T-helper 2 cell treated with Interferon-gamma antibody and Interleukin-4, amounts not matched to agents 100 ng/mL and 5 ng/mL, for 36 hours (primary cell): Measurements from ENCODE around the gene C13orf42. TPM values are rescaled to one million over a fixed set of nuclear protein-coding genes. Genes with fewer than 3 reads are reported as not detected.

Experiments
- intact Hi-C: fragments of 100-400 bp; cut with micrococcal nuclease; formaldehyde crosslinking; loops from one replicate; pipeline ENCODE4 v1.15.1; 2023
- total RNA-seq: library from RNA; stranded (reverse); gene quantifications from 2 replicates; pipeline ENCODE4 v1.2.3, GENCODE V29; 2022

The C13orf42 gene
- total RNA-seq, 1 donor from 2014 or later = not detected

GRCh38 chr13:51035978-51036377 lies 75.1 kb downstream of the C13orf42 start:
- intact Hi-C loops = no loop called here

- intact Hi-C loops = no loop called here
Observed at GRCh38 chr13:51035469-51035868, 75.6 kb downstream of the C13orf42 start.

- intact Hi-C loops = no loop called here
Observed at GRCh38 chr13:51034906-51035305, 76.2 kb downstream of the C13orf42 start.

GRCh38 chr13:51033421-51034185 lies 77.5 kb downstream of the C13orf42 start:
- intact Hi-C loops = no loop called here

GRCh38 chr13:51032831-51033230 lies 78.2 kb downstream of the C13orf42 start:
- intact Hi-C loops = no loop called here

Other genes starting within 250 kb of the C13orf42 start
- 127 and 132 TPM in 2 replicates for gene RNASEH2B, start 201.5 kb downstream of the C13orf42 start, total RNA-seq
- 0.11 and 0.36 TPM in 2 replicates for gene FAM124A, start 111.1 kb upstream of the C13orf42 start, total RNA-seq
- not detected in 2 replicates for gene SERPINE3, start 228.4 kb upstream of the C13orf42 start, total RNA-seq